AG04449 (cell line): ENCODE data around the gene CLEC4C.

Experiments used
- CTCF ChIA-PET: fragments of 350-600 bp; formaldehyde crosslinking; extraction: SDS; loops from one replicate; lab custom pipeline; 2021; ENCODE audit warnings: antibody characterized with exemption; lab: Yijun Ruan, JAX
- POLR2A ChIA-PET: fragments of 400-600, 350-600 bp; formaldehyde crosslinking; extraction: SDS; loops from one replicate; lab custom pipeline; 2020; ENCODE audit warnings: antibody characterized with exemption, inconsistent platforms; lab: Yijun Ruan, JAX
- DNase-seq: peaks from one replicate; pipeline ENCODE4 v3.0.0-alpha.2; 2010; ENCODE audit warnings: low read depth, low spot score
- H3K4me3 ChIP-seq: 2 replicates; pipeline ENCODE4 v1.5.1; 2011; ENCODE audit warnings: low read depth, mild to moderate bottlenecking, control low read depth, low read length
- TF ChIP-seq, protein P1 (sequence below): IDR thresholded peaks from one replicate; pipeline ENCODE4 v1.5.1; 2011; ENCODE audit warnings: mild to moderate bottlenecking, moderate library complexity, low read length, control low read depth, inconsistent platforms; ENCODE audit not compliant: insufficient read depth; ENCODE audit errors: missing control alignments

The CLEC4C gene

DNA sequence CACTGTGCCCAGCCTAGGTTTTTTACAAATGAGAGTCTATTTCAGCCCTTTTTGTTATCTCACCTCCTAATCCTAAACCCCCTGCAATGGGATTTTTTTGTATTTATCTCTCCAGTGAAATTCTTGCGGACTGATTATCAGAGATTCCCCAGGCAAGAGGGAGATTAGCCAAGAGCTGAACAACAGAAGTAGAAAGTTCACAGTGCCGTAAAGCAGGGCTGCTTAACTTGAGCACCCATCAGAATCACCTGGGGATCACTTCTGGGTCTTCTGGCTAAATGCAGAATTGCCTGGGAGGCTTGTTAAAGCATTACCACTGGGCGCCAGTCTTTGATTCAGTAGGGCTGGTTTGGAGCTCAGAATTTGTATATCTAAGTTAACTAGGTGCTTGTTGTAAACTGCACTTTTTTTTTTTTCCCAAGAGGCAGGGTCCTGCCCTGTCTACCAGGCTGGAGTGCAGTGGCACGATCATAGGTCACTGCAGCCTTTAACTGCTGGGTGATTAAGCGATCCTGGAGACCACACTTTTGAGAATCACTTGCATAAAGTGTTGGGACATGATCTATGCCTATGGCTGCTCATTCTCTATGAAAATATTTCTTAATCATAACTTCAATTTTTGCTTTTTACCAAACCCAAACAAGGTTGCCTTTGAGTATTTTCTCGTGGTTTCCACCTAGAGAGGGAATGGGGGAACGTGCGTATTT is 37.1 kb downstream of the CLEC4C start:
- CTCF ChIA-PET, result interaction anchor here (1.0 kb wide), 1 partner anchor 24 kb away, joined by 3 read pairs; no protein-coding TSS in a partner anchor
- H3K4me3 ChIP-seq, result no peak overlapping the region
- TF ChIP-seq, protein P1, sequence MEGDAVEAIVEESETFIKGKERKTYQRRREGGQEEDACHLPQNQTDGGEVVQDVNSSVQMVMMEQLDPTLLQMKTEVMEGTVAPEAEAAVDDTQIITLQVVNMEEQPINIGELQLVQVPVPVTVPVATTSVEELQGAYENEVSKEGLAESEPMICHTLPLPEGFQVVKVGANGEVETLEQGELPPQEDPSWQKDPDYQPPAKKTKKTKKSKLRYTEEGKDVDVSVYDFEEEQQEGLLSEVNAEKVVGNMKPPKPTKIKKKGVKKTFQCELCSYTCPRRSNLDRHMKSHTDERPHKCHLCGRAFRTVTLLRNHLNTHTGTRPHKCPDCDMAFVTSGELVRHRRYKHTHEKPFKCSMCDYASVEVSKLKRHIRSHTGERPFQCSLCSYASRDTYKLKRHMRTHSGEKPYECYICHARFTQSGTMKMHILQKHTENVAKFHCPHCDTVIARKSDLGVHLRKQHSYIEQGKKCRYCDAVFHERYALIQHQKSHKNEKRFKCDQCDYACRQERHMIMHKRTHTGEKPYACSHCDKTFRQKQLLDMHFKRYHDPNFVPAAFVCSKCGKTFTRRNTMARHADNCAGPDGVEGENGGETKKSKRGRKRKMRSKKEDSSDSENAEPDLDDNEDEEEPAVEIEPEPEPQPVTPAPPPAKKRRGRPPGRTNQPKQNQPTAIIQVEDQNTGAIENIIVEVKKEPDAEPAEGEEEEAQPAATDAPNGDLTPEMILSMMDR, result no peak
- DNase-seq, result no peak
- POLR2A ChIA-PET, result no interaction called here

- TF ChIP-seq, protein P1, result no peak
- ChIA-PET CTCF (no interaction called here), POLR2A (no interaction called here)
- H3K4me3 ChIP-seq, result no peak overlapping the region
- no peak for DNase-seq
These were observed 41.3 kb downstream of the CLEC4C start for GRCh38 chr12:7705846-7706245.

DNA sequence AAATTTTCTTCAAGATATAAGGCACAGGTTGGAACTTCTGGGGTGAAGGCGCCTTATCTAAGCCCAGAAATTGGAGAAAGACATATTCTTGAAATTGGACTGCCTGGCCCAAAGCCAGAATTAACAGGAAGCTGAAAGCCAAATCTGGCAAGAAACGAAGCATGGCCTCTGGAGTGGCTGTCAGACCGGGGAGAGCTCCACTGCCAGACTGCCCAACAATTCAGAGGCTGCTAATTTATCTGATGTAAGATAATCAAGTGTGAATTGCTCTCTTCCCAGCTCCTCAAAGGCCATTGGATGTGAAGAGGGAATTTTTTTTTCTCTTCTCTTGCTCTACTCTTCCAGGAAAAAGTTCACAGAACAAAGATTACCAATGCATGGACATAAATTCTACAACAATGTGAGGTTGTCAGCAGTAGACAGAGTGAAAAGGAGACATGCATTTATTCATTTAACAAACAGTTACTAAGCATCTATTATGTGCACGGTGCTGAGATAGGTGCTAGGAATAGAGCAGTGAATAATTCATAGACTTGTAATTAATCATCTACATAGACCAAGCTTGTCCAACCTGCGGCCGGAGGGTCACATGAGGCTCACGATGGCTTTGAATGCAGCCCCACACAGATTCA is 51.5 kb downstream of the CLEC4C start, which contains the start of gene GDF3:
Gene GDF3, minus strand, starts transcription at position 210 of the 632 bp plus-strand sequence. Its CDS starts 47 bp downstream, at position 163.
- no peak for DNase-seq
- ChIA-PET CTCF (no interaction called here), POLR2A (no interaction called here)
- TF ChIP-seq, protein P1, result no peak
- H3K4me3 ChIP-seq, result no peak within 1 kb of the TSS

GRCh38 chr12:7695237-7695560 is 52.0 kb downstream of the CLEC4C start:
- DNase-seq, result no peak
- ChIA-PET POLR2A (no interaction called here), CTCF (no interaction called here)
- TF ChIP-seq, protein P1, result no peak
- no peak overlapping the region for H3K4me3 ChIP-seq

DNA sequence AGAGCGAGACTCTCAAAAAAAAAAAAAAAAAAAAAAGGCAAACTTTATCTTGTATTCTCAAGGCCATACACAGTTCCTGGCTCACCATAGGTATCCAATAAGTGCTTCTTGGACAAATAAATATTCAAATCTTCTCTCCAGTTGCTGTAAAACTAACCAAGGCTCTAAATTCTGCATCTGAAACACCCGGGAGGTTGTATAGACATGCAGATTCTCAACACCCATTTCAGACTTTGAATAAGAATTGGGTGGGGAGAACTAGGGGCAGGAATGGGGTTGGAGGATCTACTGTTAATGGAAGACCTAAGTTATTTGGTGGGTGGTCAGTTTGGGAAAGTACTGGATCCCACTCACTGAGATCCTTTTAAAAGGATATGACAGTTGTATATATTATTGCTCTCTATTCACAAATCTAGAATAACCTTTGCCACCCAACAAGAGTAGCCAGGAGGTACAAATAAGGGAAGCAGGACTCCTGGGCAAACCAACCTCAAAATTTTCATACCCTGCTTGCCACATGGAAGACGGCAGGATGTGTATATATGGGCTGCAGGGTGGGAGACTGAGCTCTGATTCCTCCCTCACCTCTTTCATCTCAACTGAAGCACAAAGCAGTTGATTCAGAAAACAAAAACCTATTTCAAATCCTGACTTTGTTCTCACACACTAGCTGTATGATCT is 52.5 kb downstream of the CLEC4C start:
- TF ChIP-seq, protein P1, result no peak

GRCh38 chr12:7693793-7694192 is 53.4 kb downstream of the CLEC4C start:
- POLR2A ChIA-PET, result no interaction called here
- no peak for DNase-seq
- CTCF ChIA-PET, result no interaction called here
- TF ChIP-seq, protein P1, result no peak
- H3K4me3 ChIP-seq, result no peak overlapping the region

More for the DNA sequence above, 52.5 kb downstream of the CLEC4C start:
- no peak for DNase-seq
- ChIA-PET CTCF (no interaction called here), POLR2A (no interaction called here)
- H3K4me3 ChIP-seq, result no peak overlapping the region
